Activated CD4-positive, CD25-positive, alpha-beta regulatory T cell treated with anti-CD3 and anti-CD28 coated beads, Interleukin-2, amount 50 U/mL, for 24 hours (primary cell): ENCODE results near the gene AHCY.
"Not testable (repeated sequence)": the region's sequence is repeated elsewhere in the genome, so short reads cannot be mapped to it uniquely, and the experiment has no call there.

Experiments
- ATAC-seq, 2 donors: fragments of 150-1000 bp; cut with Tn5 transposase; one replicate each; pipeline ENCODE4 v1.10.0; 2021; ENCODE audit warnings: mild to moderate bottlenecking in 1 of 2, moderate library complexity in 1 of 2

Gene AHCY

GRCh38 chr20:34252431-34253086, 50.6 kb downstream of the AHCY start:
- ATAC-seq, result not testable (repeated sequence)

GRCh38 chr20:34251619-34252018, 51.5 kb downstream of the AHCY start:
- ATAC-seq, result no peak

GRCh38 chr20:34250005-34250404, 53.1 kb downstream of the AHCY start:
- no peak for ATAC-seq

GRCh38 chr20:34249291-34249690, 53.9 kb downstream of the AHCY start:
- ATAC-seq, result peak; percentile 54 to 70

- no peak for ATAC-seq
These were observed 57.0 kb downstream of the AHCY start for GRCh38 chr20:34246126-34246626.

GRCh38 chr20:34243377-34243776, 59.8 kb downstream of the AHCY start:
- ATAC-seq, result no peak

- no peak for ATAC-seq
These were observed 60.3 kb downstream of the AHCY start for GRCh38 chr20:34242879-34243278.

GRCh38 chr20:34242015-34242414, 61.1 kb downstream of the AHCY start:
- not testable (repeated sequence) for ATAC-seq

GRCh38 chr20:34240693-34241615, 62.2 kb downstream of the AHCY start, which contains the start of gene ASIP:
ASIP (plus strand) TSS chr20:34241423; CDS start chr20:34260375, 18,952 bp downstream.
- no peak for ATAC-seq

GRCh38 chr20:34240121-34240520, 63.0 kb downstream of the AHCY start:
- no peak for ATAC-seq

- no peak for ATAC-seq
These were observed 65.2 kb downstream of the AHCY start for GRCh38 chr20:34237942-34238341.

- ATAC-seq, result no peak
These were observed 67.3 kb downstream of the AHCY start for GRCh38 chr20:34235875-34236274.

GRCh38 chr20:34233687-34234086, 69.5 kb downstream of the AHCY start:
- ATAC-seq, result no peak

- no peak for ATAC-seq
These were observed 70.6 kb downstream of the AHCY start for GRCh38 chr20:34232494-34233087.

- ATAC-seq, result no peak
These were observed 71.5 kb downstream of the AHCY start for GRCh38 chr20:34231634-34232033.
